ENCODE data around the gene MYT1. TPM values are rescaled to one million over a fixed set of nuclear protein-coding genes. Genes with fewer than 3 reads are reported as not detected.
"Not testable (repeated sequence)": the region's sequence is repeated elsewhere in the genome, so short reads cannot be mapped to it uniquely, and the experiment has no call there.

MYT1 gene
- total RNA-seq, 1 donor = not detected

DNA sequence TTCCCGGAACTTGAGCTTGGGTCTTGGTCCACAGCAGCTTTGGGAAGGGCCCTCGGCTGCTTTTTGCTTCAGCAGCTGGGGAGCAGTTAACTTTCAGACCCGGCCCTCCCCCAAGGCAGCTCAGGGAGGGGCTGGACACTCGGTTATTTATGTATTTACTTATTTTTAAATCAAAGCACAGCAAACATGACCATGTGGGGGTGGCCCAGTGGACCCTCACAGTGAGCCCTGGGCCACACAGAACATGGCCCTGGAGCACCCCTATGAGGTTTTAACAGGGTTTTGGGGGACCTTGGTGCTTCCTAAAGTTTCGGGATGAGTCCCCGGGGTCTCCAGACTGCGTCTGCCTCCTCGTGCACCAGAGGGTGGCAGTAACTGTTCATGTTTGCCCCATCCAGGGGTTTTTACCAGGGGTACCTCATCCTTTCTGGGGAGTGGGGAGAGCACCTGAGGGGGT, 30.3 kb upstream of the MYT1 start:
- H3K27me3 ChIP-seq (ENCODE audit: insufficient read depth, low read length) = no peaks in the 10 kb centered on the region
- no peaks in the 10 kb centered on the region for H3K4me1 ChIP-seq (ENCODE audit: insufficient read depth, low read length)
- H3K9me3 ChIP-seq (ENCODE audit: low read depth, low read length) = no peaks in the 10 kb centered on the region
- H3K4me3 ChIP-seq (ENCODE audit: low read length) = no peak overlapping the region

GRCh38 chr20:64134744-64135143, 29.5 kb upstream of the MYT1 start:
- H3K9me3 ChIP-seq (ENCODE audit: low read depth, low read length); H3K4me3 ChIP-seq (ENCODE audit: low read length); H3K4me1 ChIP-seq (ENCODE audit: insufficient read depth, low read length); H3K27me3 ChIP-seq (ENCODE audit: insufficient read depth, low read length): not testable (repeated sequence)

DNA sequence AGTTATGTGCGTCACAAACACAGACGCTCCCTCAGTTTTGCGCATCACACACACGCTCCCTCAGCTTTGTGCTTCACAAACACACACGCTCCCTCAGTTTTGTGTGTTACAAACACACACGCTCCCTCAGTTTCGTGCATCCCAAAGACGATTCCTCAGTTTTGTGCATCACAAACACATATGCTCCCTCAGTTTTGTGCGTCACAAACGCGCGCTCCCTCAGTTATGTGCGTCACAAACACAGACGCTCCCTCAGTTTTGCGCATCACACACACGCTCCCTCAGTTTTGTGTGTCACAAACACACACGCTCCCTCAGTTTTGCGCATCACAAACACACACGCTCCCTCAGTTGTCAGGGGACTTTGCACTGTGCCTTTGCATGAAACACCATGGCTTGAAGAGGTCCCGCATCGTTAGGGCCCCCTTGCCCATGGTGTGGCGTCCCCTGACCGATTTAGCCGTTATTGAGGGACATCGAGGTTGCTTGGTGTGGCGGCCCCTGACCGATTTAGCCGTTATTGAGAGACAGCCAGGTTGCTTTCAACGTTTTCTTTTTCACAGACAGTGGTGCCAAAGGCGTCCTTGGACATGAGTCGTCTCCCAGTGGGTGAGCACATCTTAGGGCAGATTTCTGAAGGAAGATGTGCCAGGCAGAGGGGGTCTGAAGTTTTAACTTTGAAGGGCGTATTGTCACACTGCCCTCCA, 28.1 kb upstream of the MYT1 start:
- Histone ChIP-seq H3K9me3 (ENCODE audit: low read depth, low read length) (no peaks in the 10 kb centered on the region), H3K4me3 (ENCODE audit: low read length) (no peak overlapping the region)

DNA sequence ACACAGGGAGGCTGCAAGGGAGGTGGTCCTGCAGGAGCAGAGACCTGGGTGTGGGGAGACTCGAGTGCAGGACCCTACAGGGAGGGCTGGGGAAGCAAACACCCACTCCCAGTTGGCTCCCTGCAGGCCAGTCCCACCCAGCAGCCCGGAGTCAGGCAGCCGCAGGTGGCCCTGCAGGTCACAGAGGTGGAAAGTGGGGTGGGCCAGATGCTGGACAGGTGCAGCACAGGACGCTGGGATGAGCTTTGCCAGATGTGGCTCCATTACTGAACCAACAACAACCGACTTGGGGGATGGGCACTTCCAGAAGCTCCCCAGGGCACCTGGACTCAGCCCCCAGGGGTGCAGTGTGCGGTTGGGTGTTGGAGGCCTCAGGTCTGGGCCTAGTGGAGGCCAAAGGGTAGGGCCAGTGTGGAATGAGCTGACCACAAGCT, 26.6 kb upstream of the MYT1 start:
- no peaks in the 10 kb centered on the region for H3K9me3 ChIP-seq (ENCODE audit: low read depth, low read length)
- H3K4me3 ChIP-seq (ENCODE audit: low read length) = no peak overlapping the region
- H3K4me1 ChIP-seq (ENCODE audit: insufficient read depth, low read length) = no peaks in the 10 kb centered on the region
- H3K27me3 ChIP-seq (ENCODE audit: insufficient read depth, low read length) = no peaks in the 10 kb centered on the region

More for the DNA sequence above, 28.1 kb upstream of the MYT1 start:
- Histone ChIP-seq H3K27me3 (ENCODE audit: insufficient read depth, low read length) (no peaks in the 10 kb centered on the region), H3K4me1 (ENCODE audit: insufficient read depth, low read length) (no peaks in the 10 kb centered on the region)

DNA sequence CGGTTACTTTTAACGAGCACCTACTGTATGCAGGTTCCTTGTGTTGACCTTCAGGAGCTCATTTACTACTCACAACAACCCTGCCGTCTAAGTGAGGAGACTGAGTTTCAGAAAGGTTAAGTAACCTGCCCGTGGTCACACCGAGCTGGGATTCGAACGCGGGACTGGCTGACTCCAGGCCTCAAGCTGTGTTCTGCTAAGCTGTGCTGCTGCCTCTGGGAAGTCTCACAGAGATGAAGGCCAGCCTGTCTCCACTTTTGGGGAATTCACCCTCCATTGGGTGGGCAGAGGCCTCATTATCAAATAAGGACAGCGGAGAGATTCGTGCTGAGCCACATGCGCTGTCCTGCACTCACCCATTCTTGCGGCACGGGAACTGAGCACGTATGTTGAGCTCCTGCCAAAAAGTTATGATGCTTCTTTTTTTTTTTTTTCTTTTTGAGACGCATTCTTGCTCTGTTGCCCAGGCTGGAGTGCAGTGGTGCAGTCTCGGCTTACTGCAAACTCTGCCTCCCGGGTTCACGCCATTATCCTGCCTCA, 25.9 kb upstream of the MYT1 start:
- H3K9me3 ChIP-seq (ENCODE audit: low read depth, low read length) = no peaks in the 10 kb centered on the region
- H3K27me3 ChIP-seq (ENCODE audit: insufficient read depth, low read length) = no peaks in the 10 kb centered on the region
- no peak overlapping the region for H3K4me3 ChIP-seq (ENCODE audit: low read length)
- H3K4me1 ChIP-seq (ENCODE audit: insufficient read depth, low read length) = no peaks in the 10 kb centered on the region

DNA sequence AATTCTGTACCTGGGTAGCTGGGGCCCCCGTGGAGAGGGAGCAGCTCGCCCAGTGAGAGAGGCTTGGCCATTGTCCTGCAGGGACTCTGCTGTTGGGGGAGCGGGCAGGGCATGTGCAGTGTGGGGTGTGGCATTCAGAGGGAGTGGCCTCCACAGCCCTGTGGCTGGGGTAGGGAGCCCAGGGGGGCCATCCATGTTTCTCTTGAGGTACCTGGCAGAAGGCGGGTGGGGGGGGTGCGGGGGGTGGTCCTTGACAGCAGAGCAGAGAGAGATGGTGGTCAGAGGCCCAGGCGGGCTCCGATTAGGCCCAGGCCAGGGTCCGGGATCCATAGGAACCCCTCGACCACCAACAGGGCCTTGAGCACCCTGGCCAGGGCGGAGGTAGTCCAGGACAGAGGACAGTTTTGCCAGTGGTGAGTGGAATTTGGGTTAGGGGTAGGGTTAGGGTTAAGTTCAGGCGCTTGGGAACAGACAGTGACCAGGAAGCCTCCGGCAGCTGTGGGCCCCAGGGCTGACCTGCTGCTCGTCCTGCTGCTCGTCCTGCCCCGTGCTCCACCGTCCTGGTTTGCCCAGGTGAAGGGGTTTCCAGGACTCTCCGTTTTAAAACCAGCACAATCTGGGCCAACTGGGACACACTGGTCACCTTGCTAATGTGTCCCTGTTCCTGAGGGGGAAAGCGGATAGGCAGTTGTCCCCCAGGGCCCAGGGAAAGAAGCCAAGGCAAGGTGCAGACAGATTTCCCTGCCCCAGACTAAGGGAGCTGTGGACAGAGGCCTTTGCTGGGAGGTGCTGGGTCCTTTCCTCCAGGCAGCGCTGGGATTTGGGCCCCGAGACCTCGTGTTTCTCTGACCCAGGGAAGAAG, 24.8 kb upstream of the MYT1 start:
- Histone ChIP-seq H3K27me3 (ENCODE audit: insufficient read depth, low read length) (no peaks in the 10 kb centered on the region), H3K4me3 (ENCODE audit: low read length) (no peak overlapping the region), H3K9me3 (ENCODE audit: low read depth, low read length) (no peaks in the 10 kb centered on the region), H3K4me1 (ENCODE audit: insufficient read depth, low read length) (no peaks in the 10 kb centered on the region)

DNA sequence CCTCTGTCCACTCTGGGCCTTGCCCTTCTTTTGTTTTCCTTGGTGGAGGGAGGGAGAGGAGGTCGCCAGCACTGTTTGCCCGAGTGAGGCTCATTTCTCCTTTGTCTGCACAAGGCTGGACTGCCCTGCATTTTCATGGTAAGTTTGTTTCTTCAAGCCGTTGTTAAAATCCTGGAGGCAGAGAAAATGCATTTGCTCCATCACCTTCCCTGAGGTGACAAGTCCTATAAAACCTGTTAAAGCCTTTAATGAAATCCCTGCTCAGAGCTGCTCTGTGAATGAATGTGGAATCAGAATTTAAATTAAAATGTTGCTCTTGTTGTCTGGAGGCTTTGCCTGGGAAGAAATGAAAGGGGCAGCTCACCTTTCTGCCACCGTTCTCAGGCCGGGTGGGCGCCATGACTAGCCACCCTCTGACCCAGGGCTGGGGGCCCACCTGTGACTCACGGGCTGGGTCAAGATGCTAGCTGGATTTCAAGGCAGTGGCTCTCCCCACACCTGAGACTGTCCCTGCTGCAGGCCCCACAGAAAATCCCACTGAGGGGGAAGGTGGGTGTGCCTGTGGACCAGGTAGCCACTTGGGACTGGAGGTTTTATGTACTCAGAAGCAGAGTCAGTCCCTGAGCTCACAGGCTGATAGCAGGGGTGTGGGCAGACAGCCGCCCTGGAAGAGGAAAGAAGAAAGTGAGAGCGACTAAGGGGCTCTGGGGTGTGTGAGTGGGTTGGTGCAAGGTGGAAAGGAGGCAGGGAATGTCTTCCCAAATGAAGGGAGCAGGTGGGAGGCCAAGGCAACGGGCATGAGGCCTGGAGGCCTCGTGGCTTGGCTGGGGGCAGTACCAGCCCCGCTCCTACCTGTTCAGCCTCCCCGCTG, 24.0 kb upstream of the MYT1 start:
- Histone ChIP-seq H3K4me3 (ENCODE audit: low read length) (no peak overlapping the region), H3K27me3 (ENCODE audit: insufficient read depth, low read length) (no peaks in the 10 kb centered on the region), H3K9me3 (ENCODE audit: low read depth, low read length) (no peaks in the 10 kb centered on the region), H3K4me1 (ENCODE audit: insufficient read depth, low read length) (no peaks in the 10 kb centered on the region)

DNA sequence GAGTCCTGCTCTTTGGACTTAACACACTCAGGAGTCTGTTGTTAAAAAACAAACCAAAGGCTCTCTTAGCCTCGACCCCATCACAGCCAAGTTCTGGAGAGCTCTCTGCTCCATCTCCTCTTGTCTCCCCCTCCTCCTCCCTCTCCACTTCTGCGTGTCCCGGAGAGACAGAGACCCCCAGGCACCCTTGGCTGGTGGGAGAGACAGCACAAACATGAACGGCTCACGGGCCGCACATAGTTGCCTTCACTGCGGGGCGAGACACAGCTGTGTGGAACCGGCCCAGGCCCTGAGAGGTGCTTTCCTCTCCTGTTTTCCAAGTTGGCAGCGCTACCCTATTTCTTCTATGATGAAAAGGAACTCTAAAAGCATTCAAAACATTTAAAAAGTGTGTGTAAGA, 23.3 kb upstream of the MYT1 start:
- no peaks in the 10 kb centered on the region for H3K4me1 ChIP-seq (ENCODE audit: insufficient read depth, low read length)
- H3K27me3 ChIP-seq (ENCODE audit: insufficient read depth, low read length) = no peaks in the 10 kb centered on the region
- no peak overlapping the region for H3K4me3 ChIP-seq (ENCODE audit: low read length)
- no peaks in the 10 kb centered on the region for H3K9me3 ChIP-seq (ENCODE audit: low read depth, low read length)

DNA sequence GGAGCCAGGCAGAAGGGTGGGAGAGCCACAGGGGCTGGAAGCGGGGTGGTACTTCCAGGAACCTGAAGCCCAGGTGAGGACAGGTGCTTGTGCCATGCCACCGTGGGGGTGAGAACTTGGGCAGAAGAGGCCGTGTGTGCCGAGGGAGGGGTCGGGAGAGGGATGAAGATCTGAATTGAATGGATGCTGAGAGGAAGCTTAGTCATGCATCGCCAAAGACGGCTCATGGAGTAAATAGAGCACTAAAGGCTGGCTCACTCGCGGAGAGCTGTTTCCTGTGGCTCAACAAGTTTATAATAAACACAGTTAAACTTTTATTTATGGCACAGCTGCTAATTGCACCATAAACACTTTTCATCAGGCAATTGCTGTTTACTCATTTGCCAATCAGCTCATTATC, 21.7 kb upstream of the MYT1 start:
- H3K27me3 ChIP-seq (ENCODE audit: insufficient read depth, low read length) = no peaks in the 10 kb centered on the region
- H3K4me3 ChIP-seq (ENCODE audit: low read length) = no peak overlapping the region
- no peaks in the 10 kb centered on the region for H3K4me1 ChIP-seq (ENCODE audit: insufficient read depth, low read length)
- no peaks in the 10 kb centered on the region for H3K9me3 ChIP-seq (ENCODE audit: low read depth, low read length)

GRCh38 chr20:64143018-64143801, 21.0 kb upstream of the MYT1 start:
- H3K27me3 ChIP-seq (ENCODE audit: insufficient read depth, low read length) = no peaks in the 10 kb centered on the region
- H3K4me3 ChIP-seq (ENCODE audit: low read length) = no peak overlapping the region
- no peaks in the 10 kb centered on the region for H3K4me1 ChIP-seq (ENCODE audit: insufficient read depth, low read length)
- H3K9me3 ChIP-seq (ENCODE audit: low read depth, low read length) = no peaks in the 10 kb centered on the region

- no peaks in the 10 kb centered on the region for H3K9me3 ChIP-seq (ENCODE audit: low read depth, low read length)
- H3K4me3 ChIP-seq (ENCODE audit: low read length) = no peak overlapping the region
- H3K27me3 ChIP-seq (ENCODE audit: insufficient read depth, low read length) = no peaks in the 10 kb centered on the region
- no peaks in the 10 kb centered on the region for H3K4me1 ChIP-seq (ENCODE audit: insufficient read depth, low read length)
These were observed 19.9 kb upstream of the MYT1 start for GRCh38 chr20:64144144-64144912.

DNA sequence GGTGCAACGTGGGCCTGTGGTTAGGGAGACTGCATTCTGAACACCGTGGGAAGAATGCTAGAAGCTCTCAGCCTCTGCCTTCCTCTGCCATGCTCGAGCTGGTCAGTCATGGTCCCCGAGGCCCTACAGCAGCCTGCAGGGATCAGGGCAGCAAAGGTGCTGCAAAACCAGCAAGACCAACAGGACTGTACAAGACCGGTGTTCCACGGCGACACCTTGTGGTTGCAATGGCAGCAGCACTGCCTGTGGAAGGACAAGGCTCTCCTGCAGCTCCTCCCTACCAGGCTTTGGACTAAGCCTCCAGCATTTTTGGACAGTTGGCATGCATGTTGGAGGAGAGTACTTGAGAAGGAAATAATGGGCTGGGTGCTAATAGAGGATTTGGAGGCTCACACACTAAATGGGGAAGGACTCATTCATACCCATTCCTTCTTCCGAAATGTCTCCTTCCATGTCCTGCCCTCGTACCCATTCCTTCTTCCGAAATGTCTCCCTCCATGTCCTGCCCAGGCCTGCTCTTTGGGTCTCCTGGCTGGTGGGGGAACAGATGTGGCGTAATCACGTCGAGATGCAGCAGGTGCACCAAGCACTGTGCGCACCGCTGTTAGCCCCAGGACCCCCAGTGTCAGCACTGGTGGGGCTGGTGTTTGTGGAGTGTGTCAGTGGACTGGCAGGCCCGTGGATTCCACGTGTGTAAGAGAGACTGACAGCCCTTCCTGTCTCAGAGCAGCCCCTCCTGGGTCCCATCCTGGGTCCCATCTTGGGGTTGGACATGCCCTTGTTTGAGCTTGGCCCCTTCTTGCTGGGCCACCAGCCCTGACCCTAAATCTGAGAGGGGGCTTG, 18.6 kb upstream of the MYT1 start:
- Histone ChIP-seq H3K9me3 (ENCODE audit: low read depth, low read length) (no peaks in the 10 kb centered on the region), H3K27me3 (ENCODE audit: insufficient read depth, low read length) (no peaks in the 10 kb centered on the region), H3K4me3 (ENCODE audit: low read length) (no peak overlapping the region), H3K4me1 (ENCODE audit: insufficient read depth, low read length) (no peaks in the 10 kb centered on the region)

Measured in mononuclear cell (primary cell).